K562 (cell line): ENCODE results near the gene NBR1. TPM values are rescaled to one million over a fixed set of nuclear protein-coding genes. Genes with fewer than 3 reads are reported as not detected.

Experiments used
- DMBX1 ChIP-seq: fragments of 250-450 bp; sonication (Bioruptor Pico); IDR thresholded peaks from 2 replicates; pipeline ENCODE4 v1.8.0; 2022; ENCODE audit warnings: inconsistent platforms, mild to moderate bottlenecking, moderate library complexity, borderline replicate concordance
- ETV1 ChIP-seq: fragments of 450-650 bp; conservative IDR thresholded peaks from 2 replicates; pipeline ENCODE4 v1.6.1; 2016; ENCODE audit warnings: missing genetic modification characterization, control low read depth, low read depth, missing compliant biosample characterization
- NFIX ChIP-seq: fragments of 250-450 bp; sonication (Bioruptor Pico); IDR thresholded peaks from 2 replicates; pipeline ENCODE4 v1.4.0; 2020; ENCODE audit warnings: low read depth, mild to moderate bottlenecking, moderate library complexity
- RCOR1 ChIP-seq, 2 experiments: IDR thresholded peaks; 2 replicates each; pipeline ENCODE4 v1.6.1; 2012; ENCODE audit warnings: low read depth in 2 of 2, low read length in 2 of 2, borderline replicate concordance in 1 of 2, improper control_type of control experiment in 1 of 2
- SMARCC2 ChIP-seq: fragments of 450-650 bp; IDR thresholded peaks from 2 replicates; pipeline ENCODE4 v1.6.1; 2017; ENCODE audit warnings: antibody characterized with exemption, moderate library complexity, mild to moderate bottlenecking, low read depth
- STAG1 ChIP-seq: sonication (generic); formaldehyde crosslinking; IDR thresholded peaks from 2 replicates; pipeline ENCODE4 v1.5.0; 2020; ENCODE audit warnings: missing genetic modification reagents, borderline replicate concordance
- ZFX ChIP-seq: sonication (generic); formaldehyde crosslinking; IDR thresholded peaks from 2 replicates; pipeline ENCODE4 v1.8.0; 2022; ENCODE audit warnings: mild to moderate bottlenecking, missing genetic modification reagents, moderate library complexity
- ZNF224 ChIP-seq: sonication (generic); formaldehyde crosslinking; IDR thresholded peaks from 2 replicates; pipeline ENCODE4 v1.8.0; 2022; ENCODE audit warnings: mild to moderate bottlenecking, missing genetic modification reagents
- ZZZ3 ChIP-seq: fragments of 450-650 bp; IDR thresholded peaks from 2 replicates; pipeline ENCODE4 v1.6.1; 2016; ENCODE audit warnings: antibody characterized with exemption, mild to moderate bottlenecking, moderate library complexity
- polyA plus RNA-seq, 8 experiments: library from polyadenylated mRNA; depleted of rRNA in 4 of 8; stranded (reverse) in 5 of 8; unstranded in 3 of 8; fragments of >200 nt; fragmentation: Nextera tagmentation in 2 of 8; fragmentation: Illumina TruSeq in 1 of 8; extraction: Ambion mirVana in 2 of 8; extraction: Trizol in 1 of 8; gene quantifications; 2 replicates each; pipeline versions ENCODE4 v1.2.1 to v1.2.3, GENCODE V29; 2011 to 2014; ENCODE audit warnings: inconsistent platforms in 1 of 8, missing spikeins in 1 of 8
- total RNA-seq, 7 experiments: library from RNA; depleted of rRNA in 6 of 7; stranded (reverse); fragments of >200 nt in 6 of 7; fragmentation: Illumina TruSeq in 2 of 7; extraction: Trizol in 2 of 7; gene quantifications; 2 replicates each; pipeline versions ENCODE4 v1.2.1 to v1.2.3, GENCODE V29; 2011 to 2021; ENCODE audit warnings: low replicate concordance in 1 of 7
- TF ChIP-seq, protein P1 (sequence below): fragments of 450-650 bp; IDR thresholded peaks from 2 replicates; pipeline ENCODE4 v1.6.1; 2018; ENCODE audit not compliant: partially characterized antibody
- TF ChIP-seq, protein P2 (sequence below): IDR thresholded peaks from 3 replicates; pipeline ENCODE4 v1.6.1; 2011; ENCODE audit warnings: borderline replicate concordance, mild to moderate bottlenecking; ENCODE audit not compliant: insufficient read length, insufficient read depth
- TF ChIP-seq, protein P3 (sequence below): sonication (generic); formaldehyde crosslinking; IDR thresholded peaks from 2 replicates; pipeline ENCODE4 v1.8.0; 2022; ENCODE audit warnings: mild to moderate bottlenecking, missing genetic modification reagents
- TF ChIP-seq, protein P4 (sequence below): sonication (generic); formaldehyde crosslinking; IDR thresholded peaks from 2 replicates; pipeline ENCODE4 v1.8.1; 2023; ENCODE audit warnings: mild to moderate bottlenecking, missing genetic modification reagents

Gene NBR1
- total and polyA plus RNA-seq, 9 of the 15 experiments (the other 6 are each of a cell fraction or from before 2014, with no cell fraction given) = 4.2 to 70.1 (median 39.9) TPM

DNA sequence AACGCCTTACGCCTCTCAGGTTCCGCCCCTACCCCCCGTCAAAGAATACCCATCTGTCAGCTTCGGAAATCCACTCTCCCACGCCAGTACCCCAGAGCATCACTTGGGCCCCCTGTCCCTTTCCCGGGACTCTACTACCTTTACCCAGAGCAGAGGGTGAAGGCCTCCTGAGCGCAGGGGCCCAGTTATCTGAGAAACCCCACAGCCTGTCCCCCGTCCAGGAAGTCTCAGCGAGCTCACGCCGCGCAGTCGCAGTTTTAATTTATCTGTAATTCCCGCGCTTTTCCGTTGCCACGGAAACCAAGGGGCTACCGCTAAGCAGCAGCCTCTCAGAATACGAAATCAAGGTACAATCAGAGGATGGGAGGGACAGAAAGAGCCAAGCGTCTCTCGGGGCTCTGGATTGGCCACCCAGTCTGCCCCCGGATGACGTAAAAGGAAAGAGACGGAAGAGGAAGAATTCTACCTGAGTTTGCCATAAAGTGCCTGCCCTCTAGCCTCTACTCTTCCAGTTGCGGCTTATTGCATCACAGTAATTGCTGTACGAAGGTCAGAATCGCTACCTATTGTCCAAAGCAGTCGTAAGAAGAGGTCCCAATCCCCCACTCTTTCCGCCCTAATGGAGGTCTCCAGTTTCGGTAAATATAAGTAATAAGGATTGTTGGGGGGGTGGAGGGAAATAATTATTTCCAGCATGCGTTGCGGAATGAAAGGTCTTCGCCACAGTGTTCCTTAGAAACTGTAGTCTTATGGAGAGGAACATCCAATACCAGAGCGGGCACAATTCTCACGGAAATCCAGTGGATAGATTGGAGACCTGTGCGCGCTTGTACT, 45.7 kb upstream of the NBR1 start, which contains the start of gene BRCA1 (continued):
- TF ChIP-seq, protein P1, sequence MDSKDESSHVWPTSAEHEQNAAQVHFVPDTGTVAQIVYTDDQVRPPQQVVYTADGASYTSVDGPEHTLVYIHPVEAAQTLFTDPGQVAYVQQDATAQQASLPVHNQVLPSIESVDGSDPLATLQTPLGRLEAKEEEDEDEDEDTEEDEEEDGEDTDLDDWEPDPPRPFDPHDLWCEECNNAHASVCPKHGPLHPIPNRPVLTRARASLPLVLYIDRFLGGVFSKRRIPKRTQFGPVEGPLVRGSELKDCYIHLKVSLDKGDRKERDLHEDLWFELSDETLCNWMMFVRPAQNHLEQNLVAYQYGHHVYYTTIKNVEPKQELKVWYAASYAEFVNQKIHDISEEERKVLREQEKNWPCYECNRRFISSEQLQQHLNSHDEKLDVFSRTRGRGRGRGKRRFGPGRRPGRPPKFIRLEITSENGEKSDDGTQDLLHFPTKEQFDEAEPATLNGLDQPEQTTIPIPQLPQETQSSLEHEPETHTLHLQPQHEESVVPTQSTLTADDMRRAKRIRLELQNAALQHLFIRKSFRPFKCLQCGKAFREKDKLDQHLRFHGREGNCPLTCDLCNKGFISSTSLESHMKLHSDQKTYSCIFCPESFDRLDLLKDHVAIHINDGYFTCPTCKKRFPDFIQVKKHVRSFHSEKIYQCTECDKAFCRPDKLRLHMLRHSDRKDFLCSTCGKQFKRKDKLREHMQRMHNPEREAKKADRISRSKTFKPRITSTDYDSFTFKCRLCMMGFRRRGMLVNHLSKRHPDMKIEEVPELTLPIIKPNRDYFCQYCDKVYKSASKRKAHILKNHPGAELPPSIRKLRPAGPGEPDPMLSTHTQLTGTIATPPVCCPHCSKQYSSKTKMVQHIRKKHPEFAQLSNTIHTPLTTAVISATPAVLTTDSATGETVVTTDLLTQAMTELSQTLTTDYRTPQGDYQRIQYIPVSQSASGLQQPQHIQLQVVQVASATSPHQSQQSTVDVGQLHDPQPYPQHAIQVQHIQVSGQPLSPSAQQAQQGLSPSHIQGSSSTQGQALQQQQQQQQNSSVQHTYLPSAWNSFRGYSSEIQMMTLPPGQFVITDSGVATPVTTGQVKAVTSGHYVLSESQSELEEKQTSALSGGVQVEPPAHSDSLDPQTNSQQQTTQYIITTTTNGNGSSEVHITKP = peak; percentile 75
- TF ChIP-seq ZZZ3 (no peak), RCOR1 (IDR thresholded peaks at IDR 0.05; ENCODE audit: borderline replicate concordance in 1 of 2, low read depth in 2 of 2, low read length in 2 of 2) (peak in 1 of 2 experiments; percentile 78; a peak in 2 of 4 replicates), STAG1 (no peak), DMBX1 (no peak), ZNF224 (CRISPR knock-in tag) (no peak), ZFX (CRISPR knock-in tag) (peak; percentile 57), SMARCC2 (no peak), NFIX (CRISPR knock-in tag) (no peak), ETV1 (peak; percentile 63)
- TF ChIP-seq, protein P2, sequence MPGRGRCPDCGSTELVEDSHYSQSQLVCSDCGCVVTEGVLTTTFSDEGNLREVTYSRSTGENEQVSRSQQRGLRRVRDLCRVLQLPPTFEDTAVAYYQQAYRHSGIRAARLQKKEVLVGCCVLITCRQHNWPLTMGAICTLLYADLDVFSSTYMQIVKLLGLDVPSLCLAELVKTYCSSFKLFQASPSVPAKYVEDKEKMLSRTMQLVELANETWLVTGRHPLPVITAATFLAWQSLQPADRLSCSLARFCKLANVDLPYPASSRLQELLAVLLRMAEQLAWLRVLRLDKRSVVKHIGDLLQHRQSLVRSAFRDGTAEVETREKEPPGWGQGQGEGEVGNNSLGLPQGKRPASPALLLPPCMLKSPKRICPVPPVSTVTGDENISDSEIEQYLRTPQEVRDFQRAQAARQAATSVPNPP = no peak
- TF ChIP-seq, protein P3, sequence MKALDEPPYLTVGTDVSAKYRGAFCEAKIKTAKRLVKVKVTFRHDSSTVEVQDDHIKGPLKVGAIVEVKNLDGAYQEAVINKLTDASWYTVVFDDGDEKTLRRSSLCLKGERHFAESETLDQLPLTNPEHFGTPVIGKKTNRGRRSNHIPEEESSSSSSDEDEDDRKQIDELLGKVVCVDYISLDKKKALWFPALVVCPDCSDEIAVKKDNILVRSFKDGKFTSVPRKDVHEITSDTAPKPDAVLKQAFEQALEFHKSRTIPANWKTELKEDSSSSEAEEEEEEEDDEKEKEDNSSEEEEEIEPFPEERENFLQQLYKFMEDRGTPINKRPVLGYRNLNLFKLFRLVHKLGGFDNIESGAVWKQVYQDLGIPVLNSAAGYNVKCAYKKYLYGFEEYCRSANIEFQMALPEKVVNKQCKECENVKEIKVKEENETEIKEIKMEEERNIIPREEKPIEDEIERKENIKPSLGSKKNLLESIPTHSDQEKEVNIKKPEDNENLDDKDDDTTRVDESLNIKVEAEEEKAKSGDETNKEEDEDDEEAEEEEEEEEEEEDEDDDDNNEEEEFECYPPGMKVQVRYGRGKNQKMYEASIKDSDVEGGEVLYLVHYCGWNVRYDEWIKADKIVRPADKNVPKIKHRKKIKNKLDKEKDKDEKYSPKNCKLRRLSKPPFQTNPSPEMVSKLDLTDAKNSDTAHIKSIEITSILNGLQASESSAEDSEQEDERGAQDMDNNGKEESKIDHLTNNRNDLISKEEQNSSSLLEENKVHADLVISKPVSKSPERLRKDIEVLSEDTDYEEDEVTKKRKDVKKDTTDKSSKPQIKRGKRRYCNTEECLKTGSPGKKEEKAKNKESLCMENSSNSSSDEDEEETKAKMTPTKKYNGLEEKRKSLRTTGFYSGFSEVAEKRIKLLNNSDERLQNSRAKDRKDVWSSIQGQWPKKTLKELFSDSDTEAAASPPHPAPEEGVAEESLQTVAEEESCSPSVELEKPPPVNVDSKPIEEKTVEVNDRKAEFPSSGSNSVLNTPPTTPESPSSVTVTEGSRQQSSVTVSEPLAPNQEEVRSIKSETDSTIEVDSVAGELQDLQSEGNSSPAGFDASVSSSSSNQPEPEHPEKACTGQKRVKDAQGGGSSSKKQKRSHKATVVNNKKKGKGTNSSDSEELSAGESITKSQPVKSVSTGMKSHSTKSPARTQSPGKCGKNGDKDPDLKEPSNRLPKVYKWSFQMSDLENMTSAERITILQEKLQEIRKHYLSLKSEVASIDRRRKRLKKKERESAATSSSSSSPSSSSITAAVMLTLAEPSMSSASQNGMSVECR = peak; percentile 74
- TF ChIP-seq, protein P4, sequence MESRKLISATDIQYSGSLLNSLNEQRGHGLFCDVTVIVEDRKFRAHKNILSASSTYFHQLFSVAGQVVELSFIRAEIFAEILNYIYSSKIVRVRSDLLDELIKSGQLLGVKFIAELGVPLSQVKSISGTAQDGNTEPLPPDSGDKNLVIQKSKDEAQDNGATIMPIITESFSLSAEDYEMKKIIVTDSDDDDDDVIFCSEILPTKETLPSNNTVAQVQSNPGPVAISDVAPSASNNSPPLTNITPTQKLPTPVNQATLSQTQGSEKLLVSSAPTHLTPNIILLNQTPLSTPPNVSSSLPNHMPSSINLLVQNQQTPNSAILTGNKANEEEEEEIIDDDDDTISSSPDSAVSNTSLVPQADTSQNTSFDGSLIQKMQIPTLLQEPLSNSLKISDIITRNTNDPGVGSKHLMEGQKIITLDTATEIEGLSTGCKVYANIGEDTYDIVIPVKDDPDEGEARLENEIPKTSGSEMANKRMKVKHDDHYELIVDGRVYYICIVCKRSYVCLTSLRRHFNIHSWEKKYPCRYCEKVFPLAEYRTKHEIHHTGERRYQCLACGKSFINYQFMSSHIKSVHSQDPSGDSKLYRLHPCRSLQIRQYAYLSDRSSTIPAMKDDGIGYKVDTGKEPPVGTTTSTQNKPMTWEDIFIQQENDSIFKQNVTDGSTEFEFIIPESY = 0 out of 2 replicates have a peak, but pooled peaks have one; percentile 29
